CD4-positive, alpha-beta T cell treated with Interferon alpha-2 for 1 hour (primary cell): ENCODE measurements around the gene GARNL3.
A peak's percentile ranks its signal among the peaks of the same experiment; 100 is the strongest.

Source experiments
- DNase-seq, 2 donors: peaks; one replicate each; pipeline ENCODE4 v3.0.0-alpha.2; 2020 to 2022

Gene GARNL3

GRCh38 chr9:127415657-127416056 is 151.1 kb downstream of the GARNL3 start:
- no peak for DNase-seq

GRCh38 chr9:127417131-127418036 is 152.8 kb downstream of the GARNL3 start:
- DNase-seq = no peak

GRCh38 chr9:127418037-127418471 is 153.5 kb downstream of the GARNL3 start:
- peak; percentile 15 to 48 for DNase-seq

- DNase-seq = no peak
These were observed 154.8 kb downstream of the GARNL3 start for GRCh38 chr9:127419348-127419747.

GRCh38 chr9:127421057-127421456 is 156.5 kb downstream of the GARNL3 start:
- DNase-seq = no peak

GRCh38 chr9:127422133-127422782 is 157.7 kb downstream of the GARNL3 start:
- no peak for DNase-seq

- no peak for DNase-seq
These were observed 158.2 kb downstream of the GARNL3 start for GRCh38 chr9:127422787-127423186.

- no peak for DNase-seq
These were observed 158.9 kb downstream of the GARNL3 start for GRCh38 chr9:127423476-127423933.

GRCh38 chr9:127423934-127424675 is 159.5 kb downstream of the GARNL3 start, which contains the start of gene ZNF79:
Gene ZNF79, plus strand, starts transcription at chr9:127424382. Its CDS starts 406 bp downstream, at chr9:127424788.
- peak; percentile 87 to 92 for DNase-seq

GRCh38 chr9:127424676-127424999 is 160.1 kb downstream of the GARNL3 start:
- no peak for DNase-seq

GRCh38 chr9:127426756-127427155 is 162.2 kb downstream of the GARNL3 start:
- no peak for DNase-seq

GRCh38 chr9:127428348-127428747 is 163.8 kb downstream of the GARNL3 start:
- no peak for DNase-seq

- no peak for DNase-seq
These were observed 165.8 kb downstream of the GARNL3 start for GRCh38 chr9:127430415-127430814.

GRCh38 chr9:127437497-127438264 is 173.1 kb downstream of the GARNL3 start:
- peak; percentile 18 to 45 for DNase-seq

GRCh38 chr9:127438394-127438793 is 173.8 kb downstream of the GARNL3 start:
- no peak for DNase-seq
